OCI-LY7 (cell line): ENCODE results near the gene SMIM35.

Source experiments
- EZH2phosphoT487 ChIP-seq: fragments of 200-600 bp; sonication (generic); IDR thresholded peaks from 2 replicates; pipeline ENCODE4 v1.6.1; 2018; ENCODE audit warnings: low read depth, borderline replicate concordance, mild to moderate bottlenecking, mixed run types, antibody characterized with exemption, low read length, moderate library complexity, mixed read lengths
- TF ChIP-seq, protein P1 (sequence below): fragments of 200-600 bp; sonication (generic); conservative IDR thresholded peaks from 2 replicates; pipeline ENCODE4 v1.5.1; 2014; ENCODE audit warnings: mild to moderate bottlenecking, antibody characterized with exemption, low read length, moderate library complexity, mixed read lengths

DNA sequence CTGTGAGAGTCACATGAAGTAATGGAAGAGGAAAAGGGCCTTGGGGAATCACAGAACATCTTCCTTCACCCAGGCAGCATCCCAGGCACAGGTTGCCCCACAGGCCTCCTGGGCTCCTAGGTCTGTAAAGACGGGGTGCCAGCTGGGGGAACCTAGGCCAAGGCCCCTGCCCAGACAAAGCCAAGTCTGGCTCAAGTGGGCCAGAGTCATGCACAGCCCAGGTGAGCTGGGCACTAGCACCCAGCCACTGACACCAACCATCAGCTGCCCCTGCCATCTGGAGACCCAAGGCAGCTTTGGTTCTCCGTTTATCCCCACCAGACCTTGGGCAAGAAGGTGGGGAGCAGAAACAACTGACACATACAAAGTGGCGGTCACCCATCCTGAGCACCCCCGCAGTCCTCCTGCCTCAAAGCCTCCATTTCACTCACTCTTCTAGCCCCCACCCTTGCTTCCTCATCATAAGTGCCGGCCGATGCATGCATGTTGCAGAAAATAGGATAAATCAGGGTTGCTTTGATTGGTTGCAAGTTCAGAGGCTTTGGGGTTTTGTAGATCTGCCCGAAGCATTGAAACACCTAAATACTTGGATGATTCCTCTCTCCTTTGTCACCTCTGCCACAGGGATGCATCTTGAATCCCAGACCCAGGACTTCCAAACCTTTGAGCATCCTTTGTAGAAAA is 36.4 kb downstream of the SMIM35 start:
- TF ChIP-seq, protein P1, sequence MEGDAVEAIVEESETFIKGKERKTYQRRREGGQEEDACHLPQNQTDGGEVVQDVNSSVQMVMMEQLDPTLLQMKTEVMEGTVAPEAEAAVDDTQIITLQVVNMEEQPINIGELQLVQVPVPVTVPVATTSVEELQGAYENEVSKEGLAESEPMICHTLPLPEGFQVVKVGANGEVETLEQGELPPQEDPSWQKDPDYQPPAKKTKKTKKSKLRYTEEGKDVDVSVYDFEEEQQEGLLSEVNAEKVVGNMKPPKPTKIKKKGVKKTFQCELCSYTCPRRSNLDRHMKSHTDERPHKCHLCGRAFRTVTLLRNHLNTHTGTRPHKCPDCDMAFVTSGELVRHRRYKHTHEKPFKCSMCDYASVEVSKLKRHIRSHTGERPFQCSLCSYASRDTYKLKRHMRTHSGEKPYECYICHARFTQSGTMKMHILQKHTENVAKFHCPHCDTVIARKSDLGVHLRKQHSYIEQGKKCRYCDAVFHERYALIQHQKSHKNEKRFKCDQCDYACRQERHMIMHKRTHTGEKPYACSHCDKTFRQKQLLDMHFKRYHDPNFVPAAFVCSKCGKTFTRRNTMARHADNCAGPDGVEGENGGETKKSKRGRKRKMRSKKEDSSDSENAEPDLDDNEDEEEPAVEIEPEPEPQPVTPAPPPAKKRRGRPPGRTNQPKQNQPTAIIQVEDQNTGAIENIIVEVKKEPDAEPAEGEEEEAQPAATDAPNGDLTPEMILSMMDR = no peak
- no peak for TF ChIP-seq EZH2phosphoT487
